HFFc6 (cell line): Measurements from ENCODE around the gene RBM5. TPM values are rescaled to one million over a fixed set of nuclear protein-coding genes. Genes with fewer than 3 reads are reported as not detected.

Experiments used
- DNase-seq: peaks from one replicate; pipeline ENCODE4 v3.0.0-alpha.2; 2018
- H3K27ac Mint-ChIP-seq: 2 replicates; pipeline ENCODE4 v1.8.0; 2020; ENCODE audit warnings: mild to moderate bottlenecking, mixed read lengths
- H3K27me3 Mint-ChIP-seq: 2 replicates; pipeline ENCODE4 v1.8.0; 2021; ENCODE audit warnings: mild to moderate bottlenecking, moderate library complexity, mixed read lengths; ENCODE audit not compliant: insufficient read depth
- H3K36me3 Mint-ChIP-seq: 2 replicates; pipeline ENCODE4 v1.8.0; 2021; ENCODE audit warnings: low read depth, mixed read lengths
- H3K4me1 Mint-ChIP-seq: 2 replicates; pipeline ENCODE4 v1.8.0; 2020; ENCODE audit warnings: low read depth, mixed read lengths
- H3K4me3 Mint-ChIP-seq: 2 replicates; pipeline ENCODE4 v1.8.0; 2020; ENCODE audit warnings: mild to moderate bottlenecking, moderate library complexity, mixed read lengths
- H3K9me3 Mint-ChIP-seq: 2 replicates; pipeline ENCODE4 v1.8.0; 2020; ENCODE audit warnings: mild to moderate bottlenecking, mixed read lengths
- CTCF ChIP-seq: fragments of 200-600 bp; sonication (generic); IDR thresholded peaks from 2 replicates; pipeline ENCODE4 v1.5.0; 2021; ENCODE audit warnings: antibody characterized with exemption, mild to moderate bottlenecking
- total RNA-seq, 6 experiments: library from RNA; stranded (reverse); fragmentation: NEBNext Ultra II Directional; extraction: Animal tissue kit (Norgen Biotek cat#: 25700); gene quantifications; 2 replicates in 1 of 6; 3 replicates in 5 of 6; pipeline ENCODE4 v1.2.3, GENCODE V29; 2021

The RBM5 gene
- total RNA-seq, 6 experiments from 2014 or later, result 69.3 to 83.8 (median 78.5) TPM

- Mint-ChIP-seq H3K4me1 (peaks cover 43% of the 10 kb centered on the region), H3K36me3 (no peaks in the 10 kb centered on the region)
- no peak for DNase-seq
Measured at GRCh38 chr3:50124052-50124799, 35.5 kb downstream of the RBM5 start.

GRCh38 chr3:50124800-50125178 is 36.1 kb downstream of the RBM5 start:
- TF ChIP-seq CTCF, result no peak
- Mint-ChIP-seq H3K4me3 (no peak overlapping the region), H3K36me3 (no peaks in the 10 kb centered on the region), H3K27me3 (peaks cover 15% of the 10 kb centered on the region), H3K4me1 (peaks cover 43% of the 10 kb centered on the region), H3K9me3 (no peaks in the 10 kb centered on the region), H3K27ac (no peak overlapping the region)
- no peak for DNase-seq

More at GRCh38 chr3:50124052-50124799, 35.5 kb downstream of the RBM5 start:
- no peak overlapping the region; the same call in 1 of the 2 replicates for H3K4me3 Mint-ChIP-seq
- TF ChIP-seq CTCF, result no peak
- H3K27ac Mint-ChIP-seq, result peak overlapping the region; percentile 46
- H3K27me3 Mint-ChIP-seq, result peaks cover 15% of the 10 kb centered on the region
- H3K9me3 Mint-ChIP-seq, result no peaks in the 10 kb centered on the region

GRCh38 chr3:50125541-50126286 is 37.0 kb downstream of the RBM5 start:
- Mint-ChIP-seq H3K4me3 (no peak overlapping the region), H3K9me3 (no peaks in the 10 kb centered on the region), H3K36me3 (no peaks in the 10 kb centered on the region), H3K27me3 (peaks cover 14% of the 10 kb centered on the region), H3K4me1 (peaks cover 43% of the 10 kb centered on the region), H3K27ac (no peak overlapping the region)
- no peak for DNase-seq
- TF ChIP-seq CTCF, result no peak

- Mint-ChIP-seq H3K27me3 (peaks cover 20% of the 10 kb centered on the region), H3K4me1 (peaks cover 43% of the 10 kb centered on the region), H3K27ac (no peak overlapping the region), H3K9me3 (no peaks in the 10 kb centered on the region), H3K4me3 (peak overlapping the region; percentile 36; the same call in 1 of the 2 replicates), H3K36me3 (no peaks in the 10 kb centered on the region)
- peak; percentile 59 for DNase-seq
- TF ChIP-seq CTCF, result no peak
Measured at GRCh38 chr3:50126287-50127211, 37.8 kb downstream of the RBM5 start.

GRCh38 chr3:50127251-50127691 is 38.6 kb downstream of the RBM5 start:
- no peaks in the 10 kb centered on the region for H3K9me3 Mint-ChIP-seq
- peaks cover 36% of the 10 kb centered on the region for H3K4me1 Mint-ChIP-seq
- H3K27ac Mint-ChIP-seq, result no peak overlapping the region
- peaks cover 17% of the 10 kb centered on the region for H3K27me3 Mint-ChIP-seq
- TF ChIP-seq CTCF, result no peak
- H3K36me3 Mint-ChIP-seq, result no peaks in the 10 kb centered on the region
- DNase-seq, result no peak
- no peak overlapping the region for H3K4me3 Mint-ChIP-seq
